DND-41 (cell line): Measurements from ENCODE around the gene XPO6.

ENCODE experiments used
- ATAC-seq: fragments of 200-7000 bp; cut with Tn5 transposase; 3 replicates; pipeline ENCODE4 v1.9.1; 2021; ENCODE audit warnings: low read depth; ENCODE audit not compliant: insufficient read depth
- DNase-seq: peaks from one replicate; pipeline ENCODE4 v3.0.0-alpha.2; 2020
- H2AFZ ChIP-seq: 2 replicates; pipeline ENCODE4 v1.6.0; 2012; ENCODE audit warnings: low read depth, low read length
- H3K27ac ChIP-seq: 2 replicates; pipeline ENCODE4 v1.5.1; 2012; ENCODE audit warnings: low read length, inconsistent platforms
- H3K27me3 ChIP-seq: fragments of 200-600 bp; sonication (generic); 2 replicates; pipeline ENCODE4 v1.6.0; 2012; ENCODE audit warnings: low read length, mild to moderate bottlenecking, inconsistent platforms; ENCODE audit not compliant: insufficient read depth, poor library complexity
- H3K36me3 ChIP-seq: 2 replicates; pipeline ENCODE4 v1.5.1; 2012; ENCODE audit warnings: low read length, inconsistent platforms; ENCODE audit not compliant: insufficient read depth
- H3K4me1 ChIP-seq: 2 replicates; pipeline ENCODE4 v1.5.1; 2012; ENCODE audit warnings: mild to moderate bottlenecking, low read length; ENCODE audit not compliant: insufficient read depth
- H3K4me2 ChIP-seq: 2 replicates; pipeline ENCODE4 v1.6.0; 2012; ENCODE audit warnings: mild to moderate bottlenecking, moderate library complexity, low read length, inconsistent platforms; ENCODE audit not compliant: insufficient read depth
- H3K4me3 ChIP-seq, 2 experiments: fragments of 200-600 bp in 1 of 2; shearing (Covaris generic) in 1 of 2; 2 replicates each; pipeline ENCODE4 v1.5.1; 2012 to 2016; ENCODE audit warnings: inconsistent platforms in 2 of 2, low read length in 2 of 2, mild to moderate bottlenecking in 2 of 2, low read depth in 1 of 2, moderate library complexity in 1 of 2
- H3K79me2 ChIP-seq: 2 replicates; pipeline ENCODE4 v1.6.0; 2012; ENCODE audit warnings: low read length, inconsistent platforms; ENCODE audit not compliant: insufficient read depth
- H3K9ac ChIP-seq: 2 replicates; pipeline ENCODE4 v1.6.0; 2012; ENCODE audit warnings: low read depth, mild to moderate bottlenecking, inconsistent platforms, low read length, moderate library complexity
- H3K9me3 ChIP-seq: 2 replicates; pipeline ENCODE4 v1.5.1; 2012; ENCODE audit warnings: low read length, moderate library complexity, mild to moderate bottlenecking, inconsistent platforms; ENCODE audit not compliant: insufficient read depth, severe bottlenecking
- H4K20me1 ChIP-seq: 2 replicates; pipeline ENCODE4 v1.6.0; 2012; ENCODE audit warnings: low read length; ENCODE audit not compliant: insufficient read depth
- CTCF ChIP-seq: IDR thresholded peaks from 2 replicates; pipeline ENCODE4 v1.5.1; 2012; ENCODE audit warnings: borderline replicate concordance, low read length, moderate library complexity, mild to moderate bottlenecking; ENCODE audit not compliant: poor library complexity, severe bottlenecking; ENCODE audit errors: extremely low read depth
- EZH2 ChIP-seq: IDR thresholded peaks from 3 replicates; pipeline ENCODE4 v1.6.1; 2012; ENCODE audit warnings: borderline replicate concordance, low read depth, mild to moderate bottlenecking, moderate library complexity, low read length, inconsistent platforms; ENCODE audit not compliant: severe bottlenecking

The XPO6 gene

GRCh38 chr16:28187595-28188004 lies 24.2 kb downstream of the XPO6 start:
- H3K4me2 ChIP-seq = no peak overlapping the region
- H3K4me1 ChIP-seq = no peaks in the 10 kb centered on the region
- TF ChIP-seq EZH2 (no peak), CTCF (no peak)
- no peaks in the 10 kb centered on the region for H3K9me3 ChIP-seq
- H2AFZ ChIP-seq = no peak overlapping the region
- H3K27ac ChIP-seq = no peak overlapping the region
- H3K79me2 ChIP-seq = peaks cover 99% of the 10 kb centered on the region
- DNase-seq = no peak
- H3K4me3 ChIP-seq = no peak overlapping the region
- no peak; the same call in 2 of the 3 replicates for ATAC-seq
- no peaks in the 10 kb centered on the region for H3K27me3 ChIP-seq
- peaks cover 76% of the 10 kb centered on the region for H4K20me1 ChIP-seq
- peaks cover 46% of the 10 kb centered on the region for H3K36me3 ChIP-seq
- no peak overlapping the region for H3K9ac ChIP-seq

GRCh38 chr16:28186752-28187151 lies 25.0 kb downstream of the XPO6 start:
- Histone ChIP-seq H3K4me2 (no peak overlapping the region), H3K9ac (no peak overlapping the region), H3K79me2 (peaks cover 100% of the 10 kb centered on the region), H3K27ac (no peak overlapping the region), H2AFZ (no peak overlapping the region), H4K20me1 (peaks cover 78% of the 10 kb centered on the region), H3K4me3 (no peak overlapping the region), H3K4me1 (no peaks in the 10 kb centered on the region), H3K27me3 (no peaks in the 10 kb centered on the region), H3K36me3 (peaks cover 45% of the 10 kb centered on the region), H3K9me3 (no peaks in the 10 kb centered on the region)
- no peak for TF ChIP-seq EZH2
- no peak for TF ChIP-seq CTCF
- no peak for DNase-seq
- ATAC-seq = peak; percentile 66

GRCh38 chr16:28185696-28186095 lies 26.1 kb downstream of the XPO6 start:
- TF ChIP-seq EZH2 (no peak), CTCF (no peak)
- Histone ChIP-seq H3K9me3 (no peaks in the 10 kb centered on the region), H2AFZ (no peak overlapping the region), H4K20me1 (peaks cover 73% of the 10 kb centered on the region), H3K9ac (no peak overlapping the region), H3K79me2 (peaks cover 100% of the 10 kb centered on the region), H3K4me1 (no peaks in the 10 kb centered on the region), H3K36me3 (peaks cover 42% of the 10 kb centered on the region), H3K27me3 (no peaks in the 10 kb centered on the region), H3K4me2 (no peak overlapping the region), H3K4me3 (no peak overlapping the region), H3K27ac (no peak overlapping the region)
- no peak for ATAC-seq
- no peak for DNase-seq

- no peak for ATAC-seq
These were observed 27.1 kb downstream of the XPO6 start for GRCh38 chr16:28184625-28185024.

More at GRCh38 chr16:28184625-28185024, 27.1 kb downstream of the XPO6 start:
- Histone ChIP-seq H3K9me3 (no peaks in the 10 kb centered on the region), H3K4me2 (no peak overlapping the region), H3K27ac (no peak overlapping the region), H4K20me1 (peaks cover 68% of the 10 kb centered on the region; the same call in 1 of the 2 replicates), H3K79me2 (peaks cover 99% of the 10 kb centered on the region), H3K9ac (no peak overlapping the region), H3K4me1 (no peaks in the 10 kb centered on the region), H3K4me3 (no peak overlapping the region), H3K36me3 (peaks cover 42% of the 10 kb centered on the region), H3K27me3 (no peaks in the 10 kb centered on the region), H2AFZ (no peak overlapping the region)
- TF ChIP-seq CTCF = no peak
- no peak for TF ChIP-seq EZH2
- no peak for DNase-seq
